NT2/D1 (cell line): ENCODE measurements around the gene SHF.

ENCODE experiments used
- SUZ12 ChIP-seq: IDR thresholded peaks from 2 replicates; pipeline ENCODE4 v1.6.1; 2011; ENCODE audit not compliant: insufficient read length, insufficient read depth; ENCODE audit errors: extremely low read depth
- YY1 ChIP-seq: IDR thresholded peaks from 2 replicates; pipeline ENCODE4 v1.6.1; 2011; ENCODE audit not compliant: insufficient read length, insufficient read depth
- ZNF274 ChIP-seq: IDR thresholded peaks from 2 replicates; pipeline ENCODE4 v1.6.1; 2011; ENCODE audit warnings: mild to moderate bottlenecking, low read depth, low read length

DNA sequence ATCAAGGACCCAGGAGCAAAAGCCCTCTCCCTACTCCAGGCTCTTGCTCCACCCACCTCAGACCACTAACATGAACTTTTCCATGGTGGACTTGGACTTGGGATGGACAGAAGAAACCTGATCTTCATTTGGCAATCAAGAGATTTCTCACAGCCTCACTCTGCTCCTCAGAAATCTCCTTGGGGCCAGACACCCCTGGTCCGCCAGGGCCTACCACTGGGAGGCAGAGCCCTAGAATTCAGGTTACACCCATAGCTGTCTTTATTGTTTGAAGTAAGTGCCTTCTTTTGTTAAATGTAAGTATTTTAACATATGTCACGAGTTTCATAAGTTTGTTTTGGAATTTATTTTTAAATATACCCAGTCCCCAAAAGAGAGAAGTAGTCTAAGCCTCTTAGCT lies 13.2 kb downstream of the SHF start:
- no peak for TF ChIP-seq SUZ12
- no peak for TF ChIP-seq ZNF274
- TF ChIP-seq YY1, result no peak
